HL-60/S4 treated with phorbol 12-myristate 13-acetate at 8.2 ng/mL for 4 days and 3 days (cell line): ENCODE measurements around the gene OR11G2.
"Not testable (repeated sequence)": the region's sequence is repeated elsewhere in the genome, so short reads cannot be mapped to it uniquely, and the experiment has no call there.

Source experiments
- in situ Hi-C: fragments of 300-500 bp; cut with MboI; formaldehyde crosslinking; loops from 2 replicates; pipeline ENCODE4 v1.15.0; 2022; ENCODE audit warnings: low sequenced_read_pairs

The OR11G2 gene

GRCh38 chr14:20219033-20219432 is 28.3 kb downstream of the OR11G2 start:
- in situ Hi-C loops, result no loop called here

- in situ Hi-C loops, result no loop called here
These were observed 32.7 kb downstream of the OR11G2 start, which contains the start of gene OR11H6 for GRCh38 chr14:20223410-20223809. Gene OR11H6 (plus strand): TSS chr14:20223710. CDS start chr14:20223710, 0 bp downstream.

GRCh38 chr14:20228681-20229080 is 38.0 kb downstream of the OR11G2 start, which contains the start of gene OR11H7:
Gene OR11H7 (plus strand): TSS chr14:20228981.
- in situ Hi-C loops, result no loop called here

GRCh38 chr14:20235415-20235814 is 44.7 kb downstream of the OR11G2 start:
- in situ Hi-C loops, result not testable (repeated sequence)

GRCh38 chr14:20247646-20248246 is 57.0 kb downstream of the OR11G2 start:
- in situ Hi-C loops, result no loop called here
